Effector memory CD4-positive, alpha-beta T cell (primary cell): ENCODE results near the gene SULT1C3.

ENCODE experiments used
- DNase-seq, 3 donors: peaks; one replicate each; pipeline ENCODE4 v3.0.0-alpha.2; 2020
- H3K27ac ChIP-seq: 2 replicates; pipeline ENCODE4 v1.7.0; 2013; ENCODE audit warnings: mild to moderate bottlenecking, low read length, moderate library complexity; ENCODE audit not compliant: insufficient read depth, poor library complexity, severe bottlenecking
- H3K27me3 ChIP-seq: replicated peaks from 2 replicates; pipeline ENCODE4 v1.7.0; 2013; ENCODE audit warnings: mild to moderate bottlenecking, low read length; ENCODE audit not compliant: insufficient read depth, control insufficient read depth, poor library complexity, severe bottlenecking
- H3K36me3 ChIP-seq: 2 replicates; pipeline ENCODE4 v1.7.0; 2013; ENCODE audit warnings: mild to moderate bottlenecking, low read length, moderate library complexity; ENCODE audit not compliant: control insufficient read depth, insufficient read depth
- H3K4me1 ChIP-seq: 2 replicates; pipeline ENCODE4 v1.7.0; 2013; ENCODE audit warnings: low read length, mild to moderate bottlenecking; ENCODE audit not compliant: control insufficient read depth, insufficient read depth, poor library complexity, severe bottlenecking
- H3K4me3 ChIP-seq: 2 replicates; pipeline ENCODE4 v1.7.0; 2013; ENCODE audit warnings: low read length, low read depth, mild to moderate bottlenecking; ENCODE audit not compliant: insufficient read depth, poor library complexity, severe bottlenecking
- H3K9me3 ChIP-seq: 2 replicates; pipeline ENCODE4 v1.7.0; 2013; ENCODE audit warnings: mild to moderate bottlenecking, low read length, moderate library complexity; ENCODE audit not compliant: control insufficient read depth

SULT1C3 gene

GRCh38 chr2:108287169-108287568 is 47.4 kb downstream of the SULT1C3 start:
- Histone ChIP-seq H3K9me3 (no peaks in the 10 kb centered on the region), H3K4me1 (no peaks in the 10 kb centered on the region), H3K27ac (no peak overlapping the region), H3K4me3 (no peak overlapping the region), H3K27me3 (no peaks in the 10 kb centered on the region), H3K36me3 (no peaks in the 10 kb centered on the region)
- DNase-seq: no peak

- Histone ChIP-seq H3K36me3 (no peaks in the 10 kb centered on the region), H3K4me3 (no peak within 1 kb of the TSS), H3K9me3 (no peaks in the 10 kb centered on the region), H3K27ac (no peak within 1 kb of the TSS), H3K4me1 (no peaks in the 10 kb centered on the region), H3K27me3 (no peaks in the 10 kb centered on the region)
- no peak for DNase-seq
Measured at GRCh38 chr2:108288534-108289106, 48.9 kb downstream of the SULT1C3 start, which contains the start of gene SULT1C2. TSS of gene SULT1C2 (plus strand) at chr2:108288895. CDS start at chr2:108293668, 4,773 bp downstream.

- no peaks in the 10 kb centered on the region for H3K4me1 ChIP-seq
Measured at GRCh38 chr2:108293850-108294249, 54.1 kb downstream of the SULT1C3 start.

GRCh38 chr2:108297436-108298141 is 57.8 kb downstream of the SULT1C3 start:
- Histone ChIP-seq H3K27me3 (peaks cover 5% of the 10 kb centered on the region), H3K27ac (no peak overlapping the region), H3K9me3 (no peaks in the 10 kb centered on the region), H3K4me1 (no peaks in the 10 kb centered on the region), H3K4me3 (no peak overlapping the region), H3K36me3 (no peaks in the 10 kb centered on the region)
- no peak for DNase-seq

More at GRCh38 chr2:108293850-108294249, 54.1 kb downstream of the SULT1C3 start:
- no peak overlapping the region for H3K4me3 ChIP-seq
- H3K9me3 ChIP-seq: no peaks in the 10 kb centered on the region
- DNase-seq: no peak
- H3K27me3 ChIP-seq: no peaks in the 10 kb centered on the region
- H3K36me3 ChIP-seq: no peaks in the 10 kb centered on the region
- no peak overlapping the region for H3K27ac ChIP-seq

- Histone ChIP-seq H3K4me1 (no peaks in the 10 kb centered on the region), H3K9me3 (no peaks in the 10 kb centered on the region), H3K36me3 (no peaks in the 10 kb centered on the region), H3K4me3 (no peak overlapping the region), H3K27ac (no peak overlapping the region), H3K27me3 (peaks cover 5% of the 10 kb centered on the region)
- no peak for DNase-seq
Measured at GRCh38 chr2:108301558-108301957, 61.8 kb downstream of the SULT1C3 start.

- Histone ChIP-seq H3K27me3 (peaks cover under 1% of the 10 kb centered on the region), H3K27ac (no peak overlapping the region)
- DNase-seq: no peak
Measured at GRCh38 chr2:108304975-108305374, 65.2 kb downstream of the SULT1C3 start.

GRCh38 chr2:108305901-108306300 is 66.1 kb downstream of the SULT1C3 start:
- Histone ChIP-seq H3K9me3 (no peaks in the 10 kb centered on the region), H3K4me1 (no peaks in the 10 kb centered on the region), H3K36me3 (no peaks in the 10 kb centered on the region), H3K27ac (no peak overlapping the region), H3K27me3 (no peaks in the 10 kb centered on the region), H3K4me3 (no peak overlapping the region)
- DNase-seq: no peak

More at GRCh38 chr2:108304975-108305374, 65.2 kb downstream of the SULT1C3 start:
- Histone ChIP-seq H3K4me1 (no peaks in the 10 kb centered on the region), H3K4me3 (no peak overlapping the region), H3K36me3 (no peaks in the 10 kb centered on the region), H3K9me3 (no peaks in the 10 kb centered on the region)

- no peaks in the 10 kb centered on the region for H3K9me3 ChIP-seq
- DNase-seq: no peak
- H3K4me1 ChIP-seq: no peaks in the 10 kb centered on the region
- H3K4me3 ChIP-seq: no peak overlapping the region
- H3K36me3 ChIP-seq: no peaks in the 10 kb centered on the region
- H3K27ac ChIP-seq: no peak overlapping the region
- H3K27me3 ChIP-seq: no peaks in the 10 kb centered on the region
Measured at GRCh38 chr2:108309903-108310302, 70.1 kb downstream of the SULT1C3 start.
